ENCODE measurements around the gene KLHL15. TPM values are rescaled to one million over a fixed set of nuclear protein-coding genes. Genes with fewer than 3 reads are reported as not detected.

Gene KLHL15
- total and polyA plus RNA-seq, 2 of the 13 experiments (the other 11 are each of a cell fraction or from before 2014, with no cell fraction given): 2.8 to 5.5 TPM

GRCh38 chrX:24054182-24055042 lies 27.4 kb upstream of the KLHL15 start, which contains the start of gene EIF2S3 (continued):
- TF ChIP-seq GTF3A (CRISPR knock-in tag; conservative IDR thresholded peaks at IDR 0.05): no peak
- TF ChIP-seq PRDM10 (CRISPR knock-in tag; IDR thresholded peaks at IDR 0.05; ENCODE audit: low read depth): no peak; the same call in 1 of the 2 replicates
- no peak for TF ChIP-seq ZNF274 (CRISPR knock-in tag; IDR thresholded peaks at IDR 0.05)
- peak; percentile 65 for TF ChIP-seq ZNF574 (CRISPR knock-in tag; IDR thresholded peaks at IDR 0.05)
- TF ChIP-seq ZNF850 (CRISPR knock-in tag; conservative IDR thresholded peaks at IDR 0.05): no peak
- TF ChIP-seq POLR2G (IDR thresholded peaks at IDR 0.05; ENCODE audit: low read depth, low read length): peak; percentile 79
- TF ChIP-seq HNRNPUL1 (IDR thresholded peaks at IDR 0.05; ENCODE audit: low read depth, low read length): no peak
- TF ChIP-seq ZFP62 (CRISPR knock-in tag; IDR thresholded peaks at IDR 0.05): no peak
- TF ChIP-seq ZNF672 (CRISPR knock-in tag; IDR thresholded peaks at IDR 0.05): no peak
- TF ChIP-seq AHR (CRISPR knock-in tag; IDR thresholded peaks at IDR 0.05): no peak
- TF ChIP-seq SOX5 (CRISPR knock-in tag; IDR thresholded peaks at IDR 0.05; ENCODE audit: borderline replicate concordance): 0 out of 2 replicates have a peak, but pooled peaks have one; percentile 26
- TF ChIP-seq ZNF841 (CRISPR knock-in tag; IDR thresholded peaks at IDR 0.05; ENCODE audit: borderline replicate concordance): no peak
- peak; percentile 96 for TF ChIP-seq ZNF639 (CRISPR knock-in tag; conservative IDR thresholded peaks at IDR 0.05)
- TF ChIP-seq ZNF775 (CRISPR knock-in tag; IDR thresholded peaks at IDR 0.05; ENCODE audit: borderline replicate concordance): no peak
- TF ChIP-seq ZNF296 (CRISPR knock-in tag; conservative IDR thresholded peaks at IDR 0.05): no peak
- TF ChIP-seq FUBP1 (CRISPR knock-in tag; IDR thresholded peaks at IDR 0.05; ENCODE audit: borderline replicate concordance): no peak
- TF ChIP-seq TRIM24 (CRISPR knock-in tag; IDR thresholded peaks at IDR 0.05): no peak

Measured in HepG2 (cell line).